A549 (cell line): ENCODE results near the gene SLC49A3. TPM values are rescaled to one million over a fixed set of nuclear protein-coding genes. Genes with fewer than 3 reads are reported as not detected.

Experiments
- ATAC-seq, 2 experiments: fragments of 200-7000 bp in 1 of 2; fragments of >200 bp in 1 of 2; cut with Nextera tagmentation in 1 of 2; cut with Tn5 transposase in 1 of 2; 3 replicates each; pipeline versions ENCODE4 v1.8.0 to v1.9.1; 2018 to 2020; ENCODE audit warnings: mild to moderate bottlenecking in 1 of 2, moderate library complexity in 1 of 2
- CTCF ChIA-PET: fragments of 300-600 bp; sonication (Branson Sonifier 250); formaldehyde crosslinking; extraction: SDS; loops from one replicate; lab custom pipeline; 2021; ENCODE audit warnings: antibody characterized with exemption, inconsistent platforms; lab: Yijun Ruan, JAX
- POLR2A ChIA-PET: fragments of 350-600 bp; formaldehyde crosslinking; extraction: SDS; loops from one replicate; lab custom pipeline; 2021; ENCODE audit warnings: antibody characterized with exemption, inconsistent platforms; lab: Yijun Ruan, JAX
- DNase-seq, 2 experiments: peaks; one replicate each; pipeline versions ENCODE4 v3.0.0 to v3.0.0-alpha.2; 2011 to 2016; ENCODE audit warnings: low read depth in 1 of 2, low spot score in 1 of 2
- FAIRE-seq: peaks from 2 replicates; lab custom pipeline; 2011; peaks lifted over from hg19 to GRCh38; lab: Jason Lieb, UNC
- H3K27ac ChIP-seq, 2 experiments: fragments of >200 bp; sonication (Bioruptor Twin); formaldehyde crosslinking; 3 replicates each; pipeline ENCODE4 v1.5.1; 2016 to 2017
- H3K4me1 ChIP-seq: fragments of >200 bp; sonication (Bioruptor Twin); formaldehyde crosslinking; 3 replicates; pipeline ENCODE4 v1.6.1; 2016
- H3K4me2 ChIP-seq: fragments of >200 bp; sonication (Bioruptor Twin); formaldehyde crosslinking; 3 replicates; pipeline ENCODE4 v1.6.1; 2016
- H3K4me3 ChIP-seq: fragments of >200 bp; sonication (Bioruptor Twin); formaldehyde crosslinking; 3 replicates; pipeline ENCODE4 v1.5.1; 2016
- H3K9me3 ChIP-seq: fragments of >200 bp; sonication (Bioruptor Twin); formaldehyde crosslinking; 3 replicates; pipeline ENCODE4 v1.6.1; 2016
- CBX8 ChIP-seq: fragments of 200-600 bp; sonication (generic); IDR thresholded peaks from 2 replicates; pipeline ENCODE4 v1.6.1; 2016
- CEBPB ChIP-seq, 2 experiments: fragments of >200 bp in 1 of 2; sonication (Bioruptor Twin) in 1 of 2; formaldehyde crosslinking in 1 of 2; IDR thresholded peaks; 2 replicates each; pipeline ENCODE4 v1.6.1; 2012 to 2016
- CHD2 ChIP-seq: fragments of 150-350 bp; IDR thresholded peaks from 2 replicates; pipeline ENCODE4 v1.6.1; 2014; ENCODE audit warnings: low read length; ENCODE audit not compliant: partially characterized antibody
- CHD4 ChIP-seq: fragments of 200-600 bp; sonication (generic); IDR thresholded peaks from 2 replicates; pipeline ENCODE4 v1.6.1; 2016; ENCODE audit warnings: antibody characterized with exemption, mild to moderate bottlenecking, borderline replicate concordance
- EP300 ChIP-seq, 2 experiments: fragments of >200 bp; sonication (Bioruptor Twin); formaldehyde crosslinking; IDR thresholded peaks; 2 replicates in 1 of 2; 3 replicates in 1 of 2; pipeline ENCODE4 v1.6.1; 2016 to 2017
- ESRRA ChIP-seq: fragments of 150-350 bp; IDR thresholded peaks from 2 replicates; pipeline ENCODE4 v1.6.1; 2014; ENCODE audit warnings: mild to moderate bottlenecking, low read length, borderline replicate concordance
- FOSL2 ChIP-seq, 2 experiments: fragments of 450-650 bp in 1 of 2; fragments of >200 bp in 1 of 2; sonication (Bioruptor Twin) in 1 of 2; formaldehyde crosslinking; IDR thresholded peaks; 2 replicates each; pipeline versions ENCODE4 v1.5.0 to v1.6.1; 2016 to 2020; ENCODE audit warnings: mild to moderate bottlenecking in 1 of 2, moderate library complexity in 1 of 2
- GATA3 ChIP-seq: IDR thresholded peaks from 2 replicates; pipeline ENCODE4 v1.6.1; 2012; ENCODE audit warnings: borderline replicate concordance
- HOXA7 ChIP-seq: fragments of 250-450 bp; sonication (Bioruptor Pico); IDR thresholded peaks from 2 replicates; pipeline ENCODE4 v1.5.0; 2020; ENCODE audit warnings: mild to moderate bottlenecking, moderate library complexity
- HOXB13 ChIP-seq: fragments of 250-450 bp; sonication (Bioruptor Pico); IDR thresholded peaks from 2 replicates; pipeline ENCODE4 v1.5.0; 2020; ENCODE audit warnings: low read depth, mild to moderate bottlenecking, moderate library complexity
- JUN ChIP-seq, 2 experiments: fragments of >200 bp; sonication (Bioruptor Twin); formaldehyde crosslinking; IDR thresholded peaks; 2 replicates in 1 of 2; 3 replicates in 1 of 2; pipeline ENCODE4 v1.6.1; 2016 to 2017
- NFE2L2 ChIP-seq: fragments of 150-350 bp; conservative IDR thresholded peaks from 2 replicates; pipeline ENCODE4 v1.6.1; 2014; ENCODE audit warnings: low read length
- NPAS2 ChIP-seq: fragments of 250-450 bp; sonication (Bioruptor Pico); IDR thresholded peaks from 2 replicates; pipeline ENCODE4 v1.8.0; 2022; ENCODE audit warnings: mild to moderate bottlenecking, moderate library complexity, borderline replicate concordance
- NR3C1 ChIP-seq: fragments of >200 bp; sonication (Bioruptor Twin); formaldehyde crosslinking; IDR thresholded peaks from 3 replicates; pipeline ENCODE4 v1.6.1; 2017
- PHF8 ChIP-seq: fragments of 200-600 bp; sonication (generic); IDR thresholded peaks from 2 replicates; pipeline ENCODE4 v1.6.1; 2016; ENCODE audit warnings: low read depth, mild to moderate bottlenecking, antibody characterized with exemption, moderate library complexity, borderline replicate concordance
- POLR2A ChIP-seq: IDR thresholded peaks from 2 replicates; pipeline ENCODE4 v1.6.1; 2012; ENCODE audit warnings: mild to moderate bottlenecking, low read length
- POLR2AphosphoS2 ChIP-seq: conservative IDR thresholded peaks from 2 replicates; pipeline ENCODE4 v1.6.1; 2012; ENCODE audit warnings: low read length, improper control_type of control experiment, inconsistent platforms
- RCOR1 ChIP-seq: fragments of 150-350 bp; IDR thresholded peaks from 2 replicates; pipeline ENCODE4 v1.6.1; 2014; ENCODE audit warnings: antibody characterized with exemption, low read length, low read depth
- RFX5 ChIP-seq: fragments of 450-650 bp; IDR thresholded peaks from 2 replicates; pipeline ENCODE4 v1.7.1; 2014; ENCODE audit warnings: antibody characterized with exemption, mild to moderate bottlenecking, moderate library complexity
- ZC3H11A ChIP-seq: fragments of 450-650 bp; IDR thresholded peaks from 2 replicates; pipeline ENCODE4 v1.6.1; 2014; ENCODE audit warnings: antibody characterized with exemption, mild to moderate bottlenecking
- ZFP36 ChIP-seq: fragments of 450-650 bp; IDR thresholded peaks from 2 replicates; pipeline ENCODE4 v1.6.1; 2014; ENCODE audit warnings: borderline replicate concordance; ENCODE audit not compliant: partially characterized antibody
- WGBS: methylation state at CpG from one replicate; pipeline ENCODE4 v1.1.6; 2017; ENCODE audit errors: missing lambda C conversion rate; 5-methylcytosine and 5-hydroxymethylcytosine counted together
- polyA plus RNA-seq, 4 experiments: library from polyadenylated mRNA; depleted of rRNA in 3 of 4; stranded (reverse); fragments of >200 nt; fragmentation: RNase III in 1 of 4; extraction: RNeasy Plus Mini Kit Qiagen cat#74134 plus additional on column Dnase treatment in 1 of 4; gene quantifications; 2 replicates in 3 of 4; 3 replicates in 1 of 4; pipeline ENCODE4 v1.2.3, GENCODE V29; 2011 to 2017
- TF ChIP-seq, protein P1 (sequence below): fragments of >200 bp; sonication (Bioruptor Twin); formaldehyde crosslinking; IDR thresholded peaks from 3 replicates; pipeline ENCODE4 v1.6.1; 2016
- TF ChIP-seq, protein P2 (sequence below): IDR thresholded peaks from 2 replicates; pipeline ENCODE4 v1.6.1; 2012
- TF ChIP-seq, protein P3 (sequence below): fragments of 250-450 bp; sonication (Bioruptor Pico); IDR thresholded peaks from 2 replicates; pipeline ENCODE4 v1.5.0; 2020; ENCODE audit warnings: low read depth, mild to moderate bottlenecking, moderate library complexity
- TF ChIP-seq, protein P4 (sequence below): fragments of 450-650 bp; IDR thresholded peaks from 2 replicates; pipeline ENCODE4 v1.6.1; 2014; ENCODE audit warnings: antibody characterized with exemption
- TF ChIP-seq, protein P5 (sequence below): IDR thresholded peaks from 2 replicates; pipeline ENCODE4 v1.6.1; 2012

SLC49A3 gene
- polyA plus RNA-seq, 2 of the 4 experiments (the other 2 are of a cell fraction) = 0.05 to 0.12 TPM

DNA sequence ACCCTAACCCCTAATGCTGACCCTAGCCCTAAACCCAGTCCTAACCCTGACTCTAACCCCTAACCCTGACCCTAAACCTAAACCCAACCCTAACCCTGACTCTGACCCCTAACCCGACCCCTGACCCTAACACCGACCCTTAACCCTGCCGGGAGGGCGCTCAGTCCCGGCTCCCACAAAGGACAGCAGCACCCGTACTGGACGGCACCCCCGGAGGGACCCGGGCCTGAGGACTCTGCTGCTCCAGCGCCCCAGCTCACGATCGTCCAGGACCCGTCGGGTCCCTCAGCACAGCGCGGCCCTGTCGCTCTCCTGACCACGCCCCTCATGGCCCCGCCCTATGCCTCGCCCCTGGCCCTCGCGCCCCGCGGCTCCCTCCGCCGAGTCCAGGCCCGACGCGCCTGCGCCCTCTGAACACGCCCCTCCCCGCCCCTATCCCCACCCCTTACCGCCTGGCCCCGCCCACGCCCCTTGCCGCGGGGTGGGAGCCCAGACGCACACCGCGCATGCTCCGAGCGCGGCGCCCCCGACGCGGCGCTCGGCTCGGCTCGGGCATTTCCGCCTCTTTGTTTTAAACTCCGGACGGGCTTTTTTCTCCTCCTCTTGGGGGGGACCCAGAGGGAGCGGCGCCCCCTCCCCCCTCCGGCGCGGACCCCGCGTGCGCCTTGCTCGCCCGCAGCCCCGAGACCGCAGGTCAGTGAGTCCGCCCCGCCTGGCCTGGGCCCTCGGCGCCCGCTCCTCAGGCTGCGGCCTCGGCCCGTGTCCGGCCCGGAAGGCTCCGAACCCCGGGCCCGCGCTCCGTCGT, 16.5 kb upstream of the SLC49A3 start, which contains the start of gene PCGF3:
Gene PCGF3 (plus strand): TSS at position 555 of the 805 bp plus-strand sequence. CDS start 27,849 bp downstream, outside the sequence.
- TF ChIP-seq POLR2A (peak; percentile 1; the same call in 1 of the 2 replicates), PHF8 (peak; percentile 87; the same call in 1 of the 2 replicates), CEBPB (IDR thresholded peaks at IDR 0.05) (no peak), FOSL2 (IDR thresholded peaks at IDR 0.05) (no peak), FOSL2 (CRISPR knock-in tag; IDR thresholded peaks at IDR 0.05) (no peak), CHD4 (no peak), RFX5 (no peak), JUN (IDR thresholded peaks at IDR 0.05) (peak in 1 of 2 experiments; percentile 43; a peak in 1 of 5 replicates), CHD2 (no peak), NFE2L2 (no peak), NPAS2 (no peak)
- TF ChIP-seq, protein P1, sequence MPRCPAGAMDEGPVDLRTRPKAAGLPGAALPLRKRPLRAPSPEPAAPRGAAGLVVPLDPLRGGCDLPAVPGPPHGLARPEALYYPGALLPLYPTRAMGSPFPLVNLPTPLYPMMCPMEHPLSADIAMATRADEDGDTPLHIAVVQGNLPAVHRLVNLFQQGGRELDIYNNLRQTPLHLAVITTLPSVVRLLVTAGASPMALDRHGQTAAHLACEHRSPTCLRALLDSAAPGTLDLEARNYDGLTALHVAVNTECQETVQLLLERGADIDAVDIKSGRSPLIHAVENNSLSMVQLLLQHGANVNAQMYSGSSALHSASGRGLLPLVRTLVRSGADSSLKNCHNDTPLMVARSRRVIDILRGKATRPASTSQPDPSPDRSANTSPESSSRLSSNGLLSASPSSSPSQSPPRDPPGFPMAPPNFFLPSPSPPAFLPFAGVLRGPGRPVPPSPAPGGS = no peak
- Histone ChIP-seq H3K4me1 (peaks cover 8% of the 10 kb centered on the region; the same call in 2 of the 3 replicates), H3K4me3 (peak within 1 kb of the TSS; percentile 99), H3K9me3 (no peaks in the 10 kb centered on the region), H3K27ac (peak within 1 kb of the TSS; percentile 97 to 98), H3K4me2 (peak within 1 kb of the TSS; percentile 83)
- DNase-seq (peak; percentile 83 to 94), FAIRE-seq (no peak), ATAC-seq (peak; percentile 82 to 98)
- POLR2A ChIA-PET = no interaction called here
- 0% methylated on average over 13 of the region's 82 CpGs for WGBS
- CTCF ChIA-PET = no interaction called here

DNA sequence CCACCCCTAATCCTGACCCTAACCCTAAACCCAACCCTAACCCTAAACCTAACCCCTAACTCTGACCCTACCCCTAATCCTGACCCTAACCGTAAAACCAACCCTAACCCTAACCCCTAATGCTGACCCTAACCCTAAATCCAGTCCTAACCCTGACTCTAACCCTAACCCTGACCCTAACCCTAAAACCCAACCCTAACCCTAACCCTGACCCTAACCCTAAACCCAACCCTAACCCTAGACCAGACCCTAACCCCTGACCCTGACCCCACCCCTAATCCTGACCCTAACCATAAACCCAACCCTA, 16.0 kb upstream of the SLC49A3 start:
- 89% methylated on average over 1 of the region's 1 CpG for WGBS
- Histone ChIP-seq H3K27ac (peak overlapping the region; percentile 68 to 98; a peak in 5 of 6 replicates), H3K4me2 (peak overlapping the region; percentile 76), H3K9me3 (no peaks in the 10 kb centered on the region), H3K4me3 (peak overlapping the region; percentile 99), H3K4me1 (peaks cover 8% of the 10 kb centered on the region; the same call in 2 of the 3 replicates)
- POLR2A ChIA-PET = no interaction called here
- DNase-seq (no peak), FAIRE-seq (no peak), ATAC-seq (no peak)
- TF ChIP-seq ESRRA = no peak
- no peak for TF ChIP-seq HOXB13 (CRISPR knock-in tag)
- TF ChIP-seq GATA3 = no peak
- TF ChIP-seq HOXA7 (CRISPR knock-in tag) = no peak
- no peak for TF ChIP-seq EP300 (IDR thresholded peaks at IDR 0.05)
- no peak for TF ChIP-seq POLR2AphosphoS2
- TF ChIP-seq CBX8 = no peak
- TF ChIP-seq, protein P2, sequence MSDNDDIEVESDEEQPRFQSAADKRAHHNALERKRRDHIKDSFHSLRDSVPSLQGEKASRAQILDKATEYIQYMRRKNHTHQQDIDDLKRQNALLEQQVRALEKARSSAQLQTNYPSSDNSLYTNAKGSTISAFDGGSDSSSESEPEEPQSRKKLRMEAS = no peak
- TF ChIP-seq RCOR1 = no peak
- TF ChIP-seq, protein P1 = no peak
- no peak for TF ChIP-seq NPAS2
- TF ChIP-seq ZFP36 = no peak
- TF ChIP-seq, protein P3, sequence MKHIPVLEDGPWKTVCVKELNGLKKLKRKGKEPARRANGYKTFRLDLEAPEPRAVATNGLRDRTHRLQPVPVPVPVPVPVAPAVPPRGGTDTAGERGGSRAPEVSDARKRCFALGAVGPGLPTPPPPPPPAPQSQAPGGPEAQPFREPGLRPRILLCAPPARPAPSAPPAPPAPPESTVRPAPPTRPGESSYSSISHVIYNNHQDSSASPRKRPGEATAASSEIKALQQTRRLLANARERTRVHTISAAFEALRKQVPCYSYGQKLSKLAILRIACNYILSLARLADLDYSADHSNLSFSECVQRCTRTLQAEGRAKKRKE (CRISPR knock-in tag) = no peak
- TF ChIP-seq ZC3H11A = no peak
- TF ChIP-seq, protein P4, sequence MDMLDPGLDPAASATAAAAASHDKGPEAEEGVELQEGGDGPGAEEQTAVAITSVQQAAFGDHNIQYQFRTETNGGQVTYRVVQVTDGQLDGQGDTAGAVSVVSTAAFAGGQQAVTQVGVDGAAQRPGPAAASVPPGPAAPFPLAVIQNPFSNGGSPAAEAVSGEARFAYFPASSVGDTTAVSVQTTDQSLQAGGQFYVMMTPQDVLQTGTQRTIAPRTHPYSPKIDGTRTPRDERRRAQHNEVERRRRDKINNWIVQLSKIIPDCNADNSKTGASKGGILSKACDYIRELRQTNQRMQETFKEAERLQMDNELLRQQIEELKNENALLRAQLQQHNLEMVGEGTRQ = no peak
- no peak for TF ChIP-seq PHF8
- TF ChIP-seq, protein P5, sequence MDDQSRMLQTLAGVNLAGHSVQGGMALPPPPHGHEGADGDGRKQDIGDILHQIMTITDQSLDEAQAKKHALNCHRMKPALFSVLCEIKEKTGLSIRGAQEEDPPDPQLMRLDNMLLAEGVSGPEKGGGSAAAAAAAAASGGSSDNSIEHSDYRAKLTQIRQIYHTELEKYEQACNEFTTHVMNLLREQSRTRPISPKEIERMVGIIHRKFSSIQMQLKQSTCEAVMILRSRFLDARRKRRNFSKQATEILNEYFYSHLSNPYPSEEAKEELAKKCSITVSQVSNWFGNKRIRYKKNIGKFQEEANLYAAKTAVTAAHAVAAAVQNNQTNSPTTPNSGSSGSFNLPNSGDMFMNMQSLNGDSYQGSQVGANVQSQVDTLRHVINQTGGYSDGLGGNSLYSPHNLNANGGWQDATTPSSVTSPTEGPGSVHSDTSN = no peak
- no peak for TF ChIP-seq NR3C1
- CTCF ChIA-PET = no interaction called here
